ENCODE data around the gene MXD4.
"Not testable (repeated sequence)": the region's sequence is repeated elsewhere in the genome, so short reads cannot be mapped to it uniquely, and the experiment has no call there.

MXD4 gene

GRCh38 chr4:2220016-2220630, 41.8 kb downstream of the MXD4 start:
- ATAC-seq, result peak; percentile 83
- peak; percentile 83 for DNase-seq
- H3K4me1 Mint-ChIP-seq, result peaks cover 2% of the 10 kb centered on the region

GRCh38 chr4:2219233-2219760, 42.6 kb downstream of the MXD4 start:
- H3K27me3 Mint-ChIP-seq, result no peaks in the 10 kb centered on the region
- no peaks in the 10 kb centered on the region for H3K9me3 Mint-ChIP-seq
- H3K4me1 Mint-ChIP-seq, result peaks cover 2% of the 10 kb centered on the region
- no peak for DNase-seq
- no peak for ATAC-seq
- H3K36me3 Mint-ChIP-seq (ENCODE audit: low read depth), result no peaks in the 10 kb centered on the region
- no peak overlapping the region for H3K4me3 Mint-ChIP-seq
- no peak overlapping the region for H3K27ac Mint-ChIP-seq

More at GRCh38 chr4:2220016-2220630, 41.8 kb downstream of the MXD4 start:
- H3K27me3 Mint-ChIP-seq, result no peaks in the 10 kb centered on the region
- H3K9me3 Mint-ChIP-seq, result no peaks in the 10 kb centered on the region
- no peaks in the 10 kb centered on the region for H3K36me3 Mint-ChIP-seq (ENCODE audit: low read depth)
- H3K4me3 Mint-ChIP-seq, result no peak overlapping the region
- no peak overlapping the region for H3K27ac Mint-ChIP-seq

- ATAC-seq (no peak), DNase-seq (no peak)
- H3K9me3 Mint-ChIP-seq, result no peaks in the 10 kb centered on the region
- H3K27me3 Mint-ChIP-seq, result no peaks in the 10 kb centered on the region
- H3K36me3 Mint-ChIP-seq (ENCODE audit: low read depth), result no peaks in the 10 kb centered on the region
- no peak overlapping the region for H3K27ac Mint-ChIP-seq
- H3K4me1 Mint-ChIP-seq, result peaks cover 2% of the 10 kb centered on the region
- H3K4me3 Mint-ChIP-seq, result no peak overlapping the region
Measured at GRCh38 chr4:2218436-2218835, 43.5 kb downstream of the MXD4 start.

GRCh38 chr4:2217726-2218125, 44.2 kb downstream of the MXD4 start:
- no peaks in the 10 kb centered on the region for H3K27me3 Mint-ChIP-seq
- H3K27ac Mint-ChIP-seq, result no peak overlapping the region
- H3K9me3 Mint-ChIP-seq, result no peaks in the 10 kb centered on the region
- DNase-seq (no peak), ATAC-seq (no peak)
- H3K4me3 Mint-ChIP-seq, result no peak overlapping the region
- H3K36me3 Mint-ChIP-seq (ENCODE audit: low read depth), result no peaks in the 10 kb centered on the region
- H3K4me1 Mint-ChIP-seq, result peaks cover 2% of the 10 kb centered on the region

DNA sequence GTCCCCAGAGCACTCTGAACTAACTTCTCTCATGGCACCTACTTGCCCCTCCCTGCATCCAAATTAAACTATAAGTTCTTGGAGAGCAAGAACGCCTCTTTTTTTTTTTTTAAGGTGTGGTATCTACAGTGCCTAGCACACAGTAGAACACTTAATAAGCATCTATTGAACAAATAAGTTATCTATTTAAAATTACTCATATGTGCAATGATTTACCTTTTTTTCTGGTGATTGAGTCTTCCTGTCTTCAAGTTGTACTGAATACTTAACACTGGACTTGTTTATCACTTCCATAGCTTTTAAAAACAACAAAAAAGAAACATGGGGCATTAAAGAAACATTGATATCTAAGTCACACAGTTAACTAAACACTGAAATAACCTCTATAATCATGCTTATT, 49.1 kb downstream of the MXD4 start:
- no peaks in the 10 kb centered on the region for H3K9me3 Mint-ChIP-seq
- H3K27ac Mint-ChIP-seq, result no peak overlapping the region
- DNase-seq (no peak), ATAC-seq (no peak)
- H3K4me3 Mint-ChIP-seq, result no peak overlapping the region
- H3K4me1 Mint-ChIP-seq, result no peaks in the 10 kb centered on the region
- H3K36me3 Mint-ChIP-seq (ENCODE audit: low read depth), result no peaks in the 10 kb centered on the region
- no peaks in the 10 kb centered on the region for H3K27me3 Mint-ChIP-seq

DNA sequence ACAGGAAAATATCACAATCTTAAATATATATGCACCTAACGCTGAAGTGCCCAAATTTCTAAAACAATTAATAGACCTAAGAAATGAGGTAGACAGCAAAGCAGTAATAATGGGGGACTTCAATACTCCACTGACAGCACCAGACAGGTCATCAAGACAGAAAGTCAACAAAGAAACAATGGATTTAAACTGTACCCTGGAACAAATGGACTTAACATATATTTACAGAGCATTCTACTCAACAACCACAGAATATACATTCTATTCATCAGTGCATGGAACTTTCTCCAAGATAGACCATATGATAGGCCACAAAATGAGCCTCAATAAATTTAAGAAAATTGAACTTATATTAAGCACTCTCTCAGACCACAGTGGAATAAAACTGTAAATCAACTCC, 59.1 kb downstream of the MXD4 start:
- not testable (repeated sequence) for H3K27ac Mint-ChIP-seq; H3K9me3 Mint-ChIP-seq; H3K27me3 Mint-ChIP-seq; DNase-seq; H3K4me1 Mint-ChIP-seq; ATAC-seq; H3K4me3 Mint-ChIP-seq; H3K36me3 Mint-ChIP-seq (ENCODE audit: low read depth)
